ENCODE measurements around the gene CHERP.

The CHERP gene

GRCh38 chr19:16470911-16471811 lies 71.1 kb downstream of the CHERP start:
- no peak for DNase-seq

- DNase-seq: no peak
These were observed 71.7 kb downstream of the CHERP start for GRCh38 chr19:16470541-16470910.

Data from NCI-H2029 (cell line).